Astrocyte (in vitro differentiated cells and primary cell): ENCODE data around the gene SLC19A1. TPM values are rescaled to one million over a fixed set of nuclear protein-coding genes. Genes with fewer than 3 reads are reported as not detected.

Source experiments
- DNase-seq: peaks from one replicate; pipeline ENCODE4 v3.0.0-alpha.2; 2010; ENCODE audit warnings: low read depth
- FAIRE-seq: peaks from 2 replicates; lab custom pipeline; 2011; peaks lifted over from hg19 to GRCh38; lab: Jason Lieb, UNC
- H2AFZ ChIP-seq: 2 replicates; pipeline ENCODE4 v1.6.0; 2012; ENCODE audit warnings: low read depth, low read length, inconsistent platforms
- H3K27ac ChIP-seq: 2 replicates; pipeline ENCODE4 v1.5.1; 2011; ENCODE audit warnings: low read depth, low read length, inconsistent platforms
- H3K27me3 ChIP-seq: 2 replicates; pipeline ENCODE4 v1.6.0; 2011; ENCODE audit warnings: low read length, inconsistent platforms; ENCODE audit not compliant: insufficient read depth
- H3K36me3 ChIP-seq: 2 replicates; pipeline ENCODE4 v1.5.1; 2011; ENCODE audit warnings: low read length, inconsistent platforms; ENCODE audit not compliant: insufficient read depth
- H3K4me1 ChIP-seq: 2 replicates; pipeline ENCODE4 v1.5.1; 2011; ENCODE audit warnings: low read length, inconsistent platforms; ENCODE audit not compliant: insufficient read depth
- H3K4me2 ChIP-seq: 2 replicates; pipeline ENCODE4 v1.6.0; 2012; ENCODE audit warnings: low read length, inconsistent platforms
- H3K4me3 ChIP-seq: 2 replicates; pipeline ENCODE4 v1.5.1; 2011; ENCODE audit warnings: low read depth, mild to moderate bottlenecking, low read length, inconsistent platforms; ENCODE audit not compliant: insufficient read depth
- H3K79me2 ChIP-seq: 2 replicates; pipeline ENCODE4 v1.6.0; 2012; ENCODE audit warnings: mild to moderate bottlenecking, low read length, inconsistent platforms; ENCODE audit not compliant: insufficient read depth
- H3K9ac ChIP-seq: 2 replicates; pipeline ENCODE4 v1.6.0; 2012; ENCODE audit warnings: mild to moderate bottlenecking, low read length, inconsistent platforms
- H3K9me3 ChIP-seq: 2 replicates; pipeline ENCODE4 v1.5.1; 2012; ENCODE audit warnings: low read depth, mild to moderate bottlenecking, low read length, inconsistent platforms; ENCODE audit not compliant: insufficient read depth
- H4K20me1 ChIP-seq: 2 replicates; pipeline ENCODE4 v1.6.0; 2012; ENCODE audit warnings: low read length, inconsistent platforms; ENCODE audit not compliant: insufficient read depth
- H3K27ac Mint-ChIP-seq: one replicate; pipeline ENCODE4 v1.8.0; 2021; ENCODE audit warnings: mild to moderate bottlenecking, mixed read lengths; ENCODE audit not compliant: unreplicated experiment
- H3K27me3 Mint-ChIP-seq: one replicate; pipeline ENCODE4 v1.8.0; 2021; ENCODE audit warnings: low read depth, mixed read lengths; ENCODE audit not compliant: unreplicated experiment
- H3K36me3 Mint-ChIP-seq: one replicate; pipeline ENCODE4 v1.8.0; 2021; ENCODE audit warnings: low read depth, mixed read lengths; ENCODE audit not compliant: unreplicated experiment
- H3K4me1 Mint-ChIP-seq: one replicate; pipeline ENCODE4 v1.8.0; 2021; ENCODE audit warnings: low read depth, mixed read lengths; ENCODE audit not compliant: unreplicated experiment
- H3K4me3 Mint-ChIP-seq: one replicate; pipeline ENCODE4 v1.8.0; 2021; ENCODE audit warnings: mild to moderate bottlenecking, moderate library complexity, mixed read lengths; ENCODE audit not compliant: unreplicated experiment
- H3K9me3 Mint-ChIP-seq: one replicate; pipeline ENCODE4 v1.8.0; 2021; ENCODE audit warnings: mild to moderate bottlenecking, mixed read lengths; ENCODE audit not compliant: unreplicated experiment
- CTCF ChIP-seq: IDR thresholded peaks from 2 replicates; pipeline ENCODE4 v1.5.1; 2011; ENCODE audit warnings: low read depth, mild to moderate bottlenecking, inconsistent platforms, low read length, moderate library complexity; ENCODE audit not compliant: insufficient read depth
- EZH2 ChIP-seq: IDR thresholded peaks from 2 replicates; pipeline ENCODE4 v1.6.1; 2012; ENCODE audit warnings: mild to moderate bottlenecking, low read length, inconsistent platforms; ENCODE audit not compliant: insufficient read depth
- total RNA-seq: library from RNA; stranded (reverse); gene quantifications from 2 replicates; pipeline ENCODE4 v1.2.1, GENCODE V29; 2021

The SLC19A1 gene
- total RNA-seq, 1 donor from 2014 or later: 11.7 TPM

DNA sequence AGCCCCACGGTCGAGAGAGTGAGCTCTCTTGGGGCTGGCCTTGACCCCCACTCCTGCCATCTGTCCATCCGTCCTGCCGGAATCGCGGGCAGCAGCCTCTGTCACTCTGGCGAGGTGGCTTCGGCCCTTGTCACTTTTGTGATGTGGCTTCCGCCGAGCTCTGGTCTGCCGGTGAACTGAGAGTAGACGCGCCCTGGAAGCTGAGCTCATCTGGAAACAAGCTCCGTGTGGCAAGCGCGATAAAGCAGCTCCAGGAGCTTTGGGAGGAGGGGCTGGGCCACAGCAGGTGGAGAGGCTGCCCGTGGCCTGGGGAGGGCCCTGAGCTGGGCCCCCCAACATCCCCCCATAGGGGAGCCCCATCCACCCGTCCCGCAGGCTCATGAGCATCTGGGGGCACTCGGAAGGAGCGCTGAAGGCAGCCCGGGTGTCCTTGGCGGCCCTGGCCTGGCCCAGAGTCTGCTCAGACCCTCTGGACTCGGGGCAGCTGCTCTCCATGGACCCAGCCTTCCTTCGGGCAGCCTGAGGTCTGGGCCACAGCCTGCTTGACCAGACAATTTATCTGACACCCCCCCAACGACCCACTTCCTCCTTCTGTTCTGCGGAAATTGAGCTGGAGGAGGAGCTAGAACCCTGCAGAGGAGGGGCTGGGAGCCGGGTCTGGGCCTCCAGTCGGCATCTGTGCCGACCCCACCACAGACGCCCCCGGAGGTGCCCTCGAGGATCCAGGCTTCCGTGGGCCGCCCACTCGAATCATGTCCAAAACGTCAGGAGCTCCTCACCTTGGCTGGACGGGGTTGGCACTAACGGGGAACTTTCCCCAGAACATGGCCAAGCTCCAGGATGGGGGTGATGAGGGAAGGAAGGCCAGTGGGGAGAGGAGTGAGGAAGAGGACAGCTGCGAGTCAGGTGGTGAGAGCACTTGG lies 59.1 kb downstream of the SLC19A1 start:
- H2AFZ ChIP-seq: no peak overlapping the region
- no peaks in the 10 kb centered on the region for H3K79me2 ChIP-seq
- H3K9me3 Mint-ChIP-seq: no peaks in the 10 kb centered on the region
- TF ChIP-seq EZH2 (no peak), CTCF (no peak)
- peaks cover 7% of the 10 kb centered on the region for H3K36me3 Mint-ChIP-seq
- no peak for DNase-seq
- FAIRE-seq: no peak
- no peak overlapping the region for H3K27ac Mint-ChIP-seq
- no peak overlapping the region for H3K9ac ChIP-seq
- peaks cover 4% of the 10 kb centered on the region for H3K36me3 ChIP-seq
- no peak overlapping the region for H3K4me2 ChIP-seq
- peaks cover 2% of the 10 kb centered on the region for H3K4me1 ChIP-seq
- no peak overlapping the region for H3K27ac ChIP-seq
- peaks cover 5% of the 10 kb centered on the region for H4K20me1 ChIP-seq
- no peak overlapping the region for H3K4me3 ChIP-seq
- no peaks in the 10 kb centered on the region for H3K27me3 ChIP-seq
- H3K4me1 Mint-ChIP-seq: peaks cover 5% of the 10 kb centered on the region
- peaks cover 4% of the 10 kb centered on the region for H3K9me3 ChIP-seq
- H3K27me3 Mint-ChIP-seq: no peaks in the 10 kb centered on the region
- no peak overlapping the region for H3K4me3 Mint-ChIP-seq

DNA sequence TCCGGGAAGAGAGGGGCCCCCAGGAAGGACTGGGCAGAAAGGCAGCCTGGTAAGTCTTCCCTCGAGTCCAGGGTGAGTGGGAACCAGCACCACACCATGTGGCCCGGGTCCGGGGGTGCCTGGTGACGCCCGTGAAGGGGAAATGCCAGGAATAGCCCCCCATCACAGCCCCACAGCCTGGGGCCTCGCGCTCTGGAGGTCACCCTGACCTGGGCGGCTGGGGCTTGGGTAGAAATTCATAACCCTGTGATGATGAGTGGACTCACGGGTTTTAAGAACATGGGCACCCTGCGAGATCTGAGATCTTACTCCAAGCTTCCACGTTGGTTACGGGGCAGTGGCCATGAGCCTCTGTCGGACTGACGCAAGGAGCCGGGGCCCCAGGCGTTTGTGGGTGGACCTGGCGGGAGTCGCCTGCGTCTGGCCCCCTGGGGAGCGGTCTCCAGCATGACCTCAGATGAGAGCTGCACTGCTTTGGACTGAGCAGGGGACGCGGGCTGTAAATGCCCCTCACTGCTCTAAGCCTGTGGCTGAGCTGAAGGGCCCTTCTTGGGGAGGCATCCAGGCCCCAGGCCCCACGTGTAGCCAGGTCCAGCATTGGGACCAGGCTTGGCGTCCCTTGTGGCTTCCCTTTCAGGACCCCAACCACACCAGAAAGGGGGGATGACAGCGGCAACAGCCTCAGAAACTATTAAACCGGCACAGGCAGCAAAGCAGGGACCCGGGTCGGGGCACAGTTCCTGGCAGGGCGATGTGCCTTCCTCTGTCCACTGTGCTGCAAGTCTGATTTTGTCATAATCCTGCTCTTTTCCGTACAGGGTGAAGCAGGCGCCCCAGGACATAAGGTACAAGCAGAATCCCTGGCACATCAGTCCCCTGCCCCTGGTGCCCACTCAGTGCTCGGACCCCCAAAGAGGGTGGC lies 60.0 kb downstream of the SLC19A1 start:
- DNase-seq: no peak
- H3K4me1 ChIP-seq: peaks cover 5% of the 10 kb centered on the region
- no peaks in the 10 kb centered on the region for H3K79me2 ChIP-seq
- H3K9ac ChIP-seq: no peak overlapping the region
- H3K27me3 ChIP-seq: no peaks in the 10 kb centered on the region
- Mint-ChIP-seq H3K9me3 (no peaks in the 10 kb centered on the region), H3K4me1 (peaks cover 5% of the 10 kb centered on the region), H3K36me3 (peaks cover 10% of the 10 kb centered on the region), H3K27ac (no peak overlapping the region), H3K4me3 (no peak overlapping the region), H3K27me3 (no peaks in the 10 kb centered on the region)
- H3K36me3 ChIP-seq: peaks cover 4% of the 10 kb centered on the region
- no peak for FAIRE-seq
- H2AFZ ChIP-seq: no peak overlapping the region
- H3K4me2 ChIP-seq: no peak overlapping the region
- TF ChIP-seq CTCF: no peak
- no peak for TF ChIP-seq EZH2
- H3K27ac ChIP-seq: no peak overlapping the region
- peaks cover 4% of the 10 kb centered on the region for H3K9me3 ChIP-seq
- peaks cover 5% of the 10 kb centered on the region for H4K20me1 ChIP-seq
- H3K4me3 ChIP-seq: no peak overlapping the region
